Psoas muscle (tissue), 8 donors: ENCODE measurements around the gene RNF39. TPM values are rescaled to one million over a fixed set of nuclear protein-coding genes. Genes with fewer than 3 reads are reported as not detected.
A peak's percentile ranks its signal among the peaks of the same experiment; 100 is the strongest.
"Not testable (repeated sequence)": the region's sequence is repeated elsewhere in the genome, so short reads cannot be mapped to it uniquely, and the experiment has no call there.

ENCODE experiments used
- ATAC-seq, 4 donors: fragments of 200-7000 bp; cut with Tn5 transposase; one replicate each; pipeline ENCODE4 v1.9.1; 2020; ENCODE audit warnings: moderate library complexity in 3 of 4, mild to moderate bottlenecking in 2 of 4
- DNase-seq, 2 donors: peaks; one replicate each; pipeline ENCODE4 v3.0.0-alpha.2; 2020
- H3K27ac ChIP-seq: fragments of 200-600 bp; one replicate; pipeline ENCODE4 v1.8.0; 2022
- H3K27me3 ChIP-seq, 3 donors: fragments of 200-600 bp in 1 of 3; one replicate each; pipeline versions ENCODE4 v1.6.1 to v1.8.0; 2013 to 2022; ENCODE audit warnings: low read length in 2 of 3, mild to moderate bottlenecking in 2 of 3, moderate library complexity in 1 of 3; ENCODE audit not compliant: insufficient read depth in 3 of 3
- H3K36me3 ChIP-seq, 2 donors: fragments of 200-600 bp in 1 of 2; one replicate each; pipeline versions ENCODE4 v1.6.1 to v1.8.0; 2013 to 2022; ENCODE audit warnings: low read depth in 1 of 2, mild to moderate bottlenecking in 1 of 2, moderate library complexity in 1 of 2; ENCODE audit not compliant: insufficient read depth in 1 of 2
- H3K4me1 ChIP-seq: fragments of 200-600 bp; one replicate; pipeline ENCODE4 v1.8.0; 2022
- H3K4me3 ChIP-seq: fragments of 200-600 bp; one replicate; pipeline ENCODE4 v1.8.0; 2022; ENCODE audit warnings: mild to moderate bottlenecking
- H3K9me3 ChIP-seq: fragments of 200-600 bp; one replicate; pipeline ENCODE4 v1.8.0; 2022
- CTCF ChIP-seq: fragments of 200-600 bp; IDR thresholded peaks from one replicate; pipeline ENCODE4 v1.8.0; 2022; ENCODE audit warnings: antibody characterized with exemption
- WGBS, 3 donors: extraction: QIAGEN DNeasy Blood & Tissue Kit; methylation state at CpG; one replicate each; pipeline versions ENCODE4 v1.1.6 to v1.1.7; 2013; 5-methylcytosine and 5-hydroxymethylcytosine counted together
- intact Hi-C, 2 donors: fragments of 100-400 bp; cut with DNase I; formaldehyde crosslinking; loops; one replicate each; pipeline versions ENCODE4 v1.11.0 to v1.14.2; 2022
- long read RNA-seq, 2 donors: library from polyadenylated mRNA; unstranded; transcript quantifications; one replicate each; pipeline ENCODE4 v2.0.0, GENCODE V29; 2021
- polyA plus RNA-seq, 3 donors: library from polyadenylated mRNA; stranded (reverse); fragments of 200-250 nt; gene quantifications; one replicate each; pipeline ENCODE4 v1.2.3, GENCODE V29; 2013
- total RNA-seq, 4 donors: library from RNA; stranded (reverse); fragmentation: NEBNext Ultra II Directional in 2 of 4; extraction: Animal tissue kit (Norgen Biotek cat#: 25700) in 2 of 4; gene quantifications; one replicate each; pipeline versions ENCODE4 v1.2.1 to v1.2.4, GENCODE V29; 2021 to 2023
- donor health status: healthy with polysubstance abuse.
- donor health status: DM: no; HTN: no; CAD: no; lungs with moderate emphysema.
- donor health status: Bipolar disorder and iron deficiency.
- donor health status: healthy.
- donor health status: DM: yes; HTN: yes; CAD: no.
- donor health status: DM: no; HTN: no; CAD: no.
- donor health status: DM: no; HTN: no; CAD: no.
- donor health status: DM: yes; HTN: yes; CAD: no.

RNF39 gene, protein sequence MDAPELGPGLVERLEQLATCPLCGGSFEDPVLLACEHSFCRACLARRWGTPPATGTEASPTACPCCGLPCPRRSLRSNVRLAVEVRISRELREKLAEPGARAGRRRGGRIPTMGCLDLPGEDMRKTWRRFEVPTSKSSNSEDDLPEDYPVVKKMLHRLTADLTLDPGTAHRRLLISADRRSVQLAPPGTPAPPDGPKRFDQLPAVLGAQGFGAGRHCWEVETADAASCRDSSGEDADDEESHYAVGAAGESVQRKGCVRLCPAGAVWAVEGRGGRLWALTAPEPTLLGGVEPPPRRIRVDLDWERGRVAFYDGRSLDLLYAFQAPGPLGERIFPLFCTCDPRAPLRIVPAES
- total RNA-seq = not detected
- polyA plus RNA-seq = under 1 TPM in 1 of 3 donors, not detected in 2; 0.03 TPM
- long read RNA-seq, donor 1 = 0 reads
- long read RNA-seq, donor 2 = 0 reads

- peaks cover 0 to 88% (median 33%) of the 10 kb centered on the region in 3 donors for H3K27me3 ChIP-seq
- H3K4me3 ChIP-seq = peak within 1 kb of the TSS; percentile 46
- no peaks in the 10 kb centered on the region for H3K9me3 ChIP-seq
- H3K4me1 ChIP-seq = peaks cover 8% of the 10 kb centered on the region
- 0 to 2% (median 1%) methylated on average over 51 to 64 of the region's 64 CpGs for WGBS, 3 donors
- DNase-seq = peak in 1 of 2 donors; percentile 39
- TF ChIP-seq CTCF = no peak
- intact Hi-C loops = no loop called here
- H3K27ac ChIP-seq = no peak within 1 kb of the TSS
- H3K36me3 ChIP-seq = peaks cover 0 to 2% of the 10 kb centered on the region in 2 donors
- peak in 1 of 4 donors; percentile 54 for ATAC-seq
Measured at GRCh38 chr6:30075094-30075789, at the start of gene RNF39. TSS of gene RNF39 (minus strand) at chr6:30075769. CDS start at chr6:30075585, 184 bp downstream.

DNA sequence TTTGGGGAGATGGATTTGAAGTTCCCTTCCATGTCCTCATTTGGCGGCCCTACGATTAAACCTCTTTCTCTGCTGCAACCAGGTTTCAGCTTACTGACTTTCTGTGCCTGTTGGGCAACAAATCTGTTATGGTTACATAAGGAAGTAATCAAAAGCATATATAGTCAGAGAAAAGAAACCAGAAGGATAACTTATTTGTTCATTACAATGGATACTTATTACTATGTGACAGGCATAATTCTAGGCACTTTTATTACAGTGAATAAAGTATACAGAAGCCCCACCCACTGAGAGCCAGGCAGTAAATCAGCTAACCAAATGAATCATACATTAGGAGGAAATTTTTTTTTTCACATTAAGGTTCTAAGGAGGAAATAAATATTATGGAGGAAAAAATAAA lies 46.9 kb upstream of the RNF39 start:
- Histone ChIP-seq H3K27me3 (peaks cover 0 to 10% (median under 1%) of the 10 kb centered on the region in 3 donors), H3K4me3 (no peak overlapping the region), H3K27ac (no peak overlapping the region), H3K9me3 (no peaks in the 10 kb centered on the region), H3K36me3 (no peaks in the 10 kb centered on the region), H3K4me1 (no peaks in the 10 kb centered on the region)
- intact Hi-C loops = no loop called here
- DNase-seq (no peak), ATAC-seq (no peak)
- 34 to 67% (median 41%) methylated on average over 2 of the region's 2 CpGs for WGBS, 3 donors
- no peak for TF ChIP-seq CTCF

GRCh38 chr6:30121446-30122366 lies 46.1 kb upstream of the RNF39 start:
- no peaks in the 10 kb centered on the region for H3K9me3 ChIP-seq
- H3K36me3 ChIP-seq = no peaks in the 10 kb centered on the region
- DNase-seq (no peak), ATAC-seq (no peak)
- H3K4me1 ChIP-seq = no peaks in the 10 kb centered on the region
- H3K4me3 ChIP-seq = no peak overlapping the region
- 79 to 83% (median 82%) methylated on average over 10 of the region's 10 CpGs for WGBS, 3 donors
- H3K27me3 ChIP-seq = peaks cover 0 to 9% (median 0%) of the 10 kb centered on the region in 3 donors
- no peak overlapping the region for H3K27ac ChIP-seq
- no peak for TF ChIP-seq CTCF
- intact Hi-C loops = no loop called here

DNA sequence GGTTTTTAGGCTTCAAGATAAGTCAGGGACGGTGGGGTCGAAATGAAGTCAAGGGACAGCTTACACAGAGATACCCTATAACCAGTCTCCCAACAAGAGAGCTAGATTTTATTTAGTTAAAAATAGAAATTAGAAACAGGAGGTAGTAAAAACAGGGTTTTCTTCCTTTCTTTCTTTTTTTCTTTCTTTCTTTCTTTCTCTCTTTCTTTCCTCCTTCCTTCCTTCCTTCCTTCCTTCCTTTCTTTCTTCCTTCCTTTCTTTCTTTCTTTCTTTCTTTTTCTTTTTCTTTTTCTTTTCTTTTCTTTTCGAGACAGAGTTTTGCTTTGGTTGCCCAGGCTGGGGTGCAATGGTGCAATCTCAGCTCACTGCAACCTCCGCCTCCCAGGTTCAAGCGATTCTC lies 43.1 kb upstream of the RNF39 start:
- 90 to 91% (median 91%) methylated on average over 5 of the region's 5 CpGs for WGBS, 3 donors
- H3K27ac ChIP-seq, H3K4me1 ChIP-seq, H3K36me3 ChIP-seq, H3K9me3 ChIP-seq, DNase-seq, H3K4me3 ChIP-seq, ATAC-seq: not testable (repeated sequence)
- intact Hi-C loops = loop anchor here in 1 of 2 donors (5.0 kb wide), 1 partner anchor 1996 kb away; the partner anchor contains the start of gene ZSCAN16
- H3K27me3 ChIP-seq = peaks cover 0 to 23% (median 0%) of the 10 kb centered on the region in 3 donors
